DMS114 treated with DMSO at 0.1 percent for 48 hours (cell line): ENCODE results near the gene DDAH2.

Source experiments
- DNase-seq: peaks from one replicate; lab custom pipeline; 2025; ENCODE audit not compliant: unreplicated experiment; lab: John Stamatoyannopoulos, UW

The DDAH2 gene, protein sequence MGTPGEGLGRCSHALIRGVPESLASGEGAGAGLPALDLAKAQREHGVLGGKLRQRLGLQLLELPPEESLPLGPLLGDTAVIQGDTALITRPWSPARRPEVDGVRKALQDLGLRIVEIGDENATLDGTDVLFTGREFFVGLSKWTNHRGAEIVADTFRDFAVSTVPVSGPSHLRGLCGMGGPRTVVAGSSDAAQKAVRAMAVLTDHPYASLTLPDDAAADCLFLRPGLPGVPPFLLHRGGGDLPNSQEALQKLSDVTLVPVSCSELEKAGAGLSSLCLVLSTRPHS

DNA sequence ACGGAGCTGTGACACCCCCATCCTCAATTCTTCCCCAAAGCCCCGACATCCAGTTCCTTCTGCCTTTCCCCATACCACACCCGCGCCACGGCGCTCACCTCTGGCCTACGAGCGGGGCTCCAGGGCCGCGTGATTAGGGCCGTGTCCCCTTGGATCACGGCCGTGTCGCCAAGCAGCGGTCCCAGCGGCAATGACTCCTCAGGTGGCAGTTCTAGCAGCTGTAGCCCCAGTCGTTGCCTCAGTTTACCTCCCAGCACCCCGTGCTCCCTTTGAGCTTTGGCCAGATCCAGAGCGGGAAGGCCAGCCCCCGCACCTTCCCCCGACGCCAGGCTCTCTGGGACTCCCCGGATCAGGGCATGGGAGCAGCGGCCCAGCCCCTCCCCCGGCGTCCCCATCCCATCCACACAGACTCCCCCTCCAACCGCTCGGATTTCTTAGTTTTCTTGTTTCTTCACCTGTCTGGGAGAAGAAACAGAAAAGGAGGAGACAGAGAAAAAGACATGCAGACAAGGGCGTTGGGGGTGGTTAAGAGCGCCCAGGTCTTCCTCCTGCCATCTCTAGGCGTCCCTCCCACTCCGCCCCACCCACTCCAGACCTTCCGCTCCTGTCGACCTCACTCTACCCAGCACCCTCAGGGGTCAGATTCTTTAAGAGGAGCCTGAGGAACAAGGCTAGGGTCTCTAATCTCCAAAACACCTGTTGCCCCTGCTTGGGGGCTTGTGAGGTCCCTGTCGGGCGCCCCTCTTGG lies at the start of gene DDAH2:
DDAH2 (minus strand) TSS at position 533 of the 748 bp plus-strand sequence; CDS start at position 395, 138 bp downstream.
- no peak for DNase-seq

DNA sequence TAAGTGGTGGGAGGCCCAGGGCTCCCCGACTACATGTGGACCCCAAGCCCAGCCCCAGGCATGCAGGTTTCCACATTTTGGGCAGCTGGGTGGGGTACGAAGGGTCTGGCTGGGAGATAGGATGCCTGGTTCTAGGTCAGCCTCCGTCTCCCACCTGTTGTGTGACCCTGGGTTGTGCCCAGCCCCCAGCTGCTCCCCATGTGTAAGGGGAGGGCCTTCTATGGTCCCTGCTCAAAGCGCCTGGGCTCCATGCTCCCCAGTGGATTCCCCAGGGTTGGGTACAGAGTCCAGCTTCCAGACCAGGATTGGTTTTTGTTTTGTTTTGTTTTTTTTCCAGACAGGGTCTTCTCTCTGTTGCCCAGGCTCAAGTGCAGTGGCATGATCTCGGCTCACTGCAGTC lies 49.1 kb upstream of the DDAH2 start:
- DNase-seq: no peak

DNA sequence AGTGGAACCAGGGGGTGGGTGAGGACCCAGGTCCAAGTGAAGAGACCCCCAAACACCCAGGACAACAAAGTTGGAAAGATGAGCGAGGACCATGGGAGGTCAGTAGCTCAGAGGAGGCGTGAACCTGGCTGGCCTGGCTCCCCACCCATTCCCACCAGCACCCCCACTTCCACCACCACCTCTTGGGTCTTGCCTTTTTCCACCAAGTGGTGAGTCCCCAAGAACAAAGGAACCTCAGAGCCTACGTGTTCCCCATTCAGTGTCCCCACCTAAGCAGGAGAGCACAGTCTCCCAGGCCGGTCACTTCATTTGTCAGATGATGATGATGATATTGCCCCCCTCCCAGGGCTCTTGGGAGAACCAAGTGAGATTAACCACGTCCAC lies 48.6 kb upstream of the DDAH2 start:
- no peak for DNase-seq

DNA sequence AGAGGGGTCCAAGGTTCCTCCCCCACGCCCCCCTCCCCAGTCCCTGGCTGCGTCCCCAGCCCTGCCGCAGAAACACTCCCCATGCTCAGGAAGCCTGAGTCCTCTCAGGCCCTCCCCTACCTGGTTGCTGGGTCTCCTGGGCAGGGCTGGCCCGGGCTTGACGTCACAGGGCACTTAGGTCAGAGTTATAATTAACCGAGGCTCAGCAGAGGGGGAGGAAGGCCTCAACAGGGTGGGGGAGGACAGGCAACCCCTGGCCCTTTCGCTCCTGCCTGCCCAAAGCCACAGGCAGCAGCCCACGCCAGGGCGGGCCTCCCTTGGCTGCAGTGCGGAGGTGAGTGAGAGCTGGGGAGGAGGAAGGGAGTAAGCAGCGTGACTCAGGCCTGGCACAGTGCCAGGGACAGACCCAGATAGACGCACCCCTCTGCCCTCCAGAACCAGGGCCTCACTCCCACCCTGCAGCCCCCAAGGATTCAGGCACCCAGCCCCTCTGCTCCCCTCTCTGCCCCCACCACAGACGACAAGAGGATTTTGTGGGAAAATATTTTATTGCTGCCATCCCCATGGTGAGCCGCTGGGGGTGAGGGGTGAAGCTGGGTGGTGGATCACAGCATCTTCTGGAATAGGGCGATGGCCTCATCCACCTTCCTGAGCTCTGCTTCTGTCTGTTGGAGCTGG lies 48.0 kb upstream of the DDAH2 start, which contains the start of gene VWA7:
VWA7 (minus strand) TSS at position 340 of the 678 bp plus-strand sequence. CDS start 549 bp downstream, outside the sequence.
- DNase-seq: no peak

DNA sequence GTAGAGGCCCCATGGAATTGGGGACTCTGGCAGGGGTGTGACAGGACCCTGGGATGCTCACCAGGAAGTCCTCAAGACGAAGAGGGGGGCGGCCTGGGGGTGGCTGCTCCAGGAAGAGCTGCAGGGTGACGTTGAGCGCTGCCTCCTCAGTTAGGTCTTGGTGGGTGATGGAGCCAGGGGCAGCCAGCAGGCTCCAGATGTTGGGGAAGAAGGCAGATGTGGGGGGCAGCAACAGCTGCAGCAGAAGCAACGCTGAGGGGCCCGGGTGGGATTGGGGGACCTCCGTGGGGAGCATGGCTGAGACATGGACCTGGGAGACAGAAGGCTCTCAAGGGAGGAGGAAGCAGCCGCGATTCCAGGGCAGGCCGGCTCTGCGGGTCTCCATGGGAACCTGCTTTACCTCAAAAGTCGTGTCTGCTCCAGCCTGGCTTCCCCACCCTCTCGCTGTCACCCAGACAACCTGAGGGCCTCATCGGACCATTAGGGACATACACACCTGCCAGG lies 47.4 kb upstream of the DDAH2 start:
- DNase-seq: no peak

DNA sequence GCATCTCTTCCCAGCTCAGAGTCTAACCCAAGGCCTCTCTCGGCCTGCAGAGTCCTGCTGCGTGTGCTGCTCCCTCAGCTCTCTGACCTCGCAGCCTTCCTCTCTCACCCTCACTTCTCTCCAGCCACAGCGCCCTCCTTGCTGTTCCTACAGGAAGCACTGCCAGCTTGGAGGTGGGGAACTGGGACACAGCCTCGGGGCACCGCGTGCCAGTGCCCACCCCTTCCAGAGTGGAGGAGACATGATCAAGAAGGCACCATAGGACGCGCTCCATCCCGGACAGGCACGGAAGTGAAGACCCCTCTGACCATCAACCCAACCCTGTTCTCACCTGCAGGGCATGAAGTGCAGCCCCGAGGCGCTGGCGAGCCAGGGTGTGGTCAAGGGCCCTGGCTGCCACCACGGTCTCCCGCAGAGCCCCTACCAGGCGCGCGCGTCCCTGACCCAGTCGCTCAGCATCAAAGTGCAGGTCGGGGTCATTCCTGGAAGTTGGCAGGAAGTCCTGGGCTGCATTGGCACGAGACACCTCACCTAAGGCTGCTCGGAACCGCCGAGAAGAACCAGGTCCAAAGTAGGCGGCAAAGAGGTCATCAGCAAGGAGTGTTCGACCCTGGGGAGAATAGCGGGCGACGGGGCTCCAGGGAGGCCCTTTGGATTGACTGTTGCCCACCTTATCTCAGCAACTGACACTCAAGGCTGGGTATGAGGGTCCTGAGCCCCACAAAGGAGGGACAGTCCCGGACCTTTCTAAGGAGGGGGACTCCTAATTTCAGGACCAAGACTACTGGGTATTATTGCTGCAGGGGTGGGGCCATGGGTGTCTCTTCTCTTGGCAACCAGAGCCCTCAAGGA lies 46.8 kb upstream of the DDAH2 start:
- no peak for DNase-seq

DNA sequence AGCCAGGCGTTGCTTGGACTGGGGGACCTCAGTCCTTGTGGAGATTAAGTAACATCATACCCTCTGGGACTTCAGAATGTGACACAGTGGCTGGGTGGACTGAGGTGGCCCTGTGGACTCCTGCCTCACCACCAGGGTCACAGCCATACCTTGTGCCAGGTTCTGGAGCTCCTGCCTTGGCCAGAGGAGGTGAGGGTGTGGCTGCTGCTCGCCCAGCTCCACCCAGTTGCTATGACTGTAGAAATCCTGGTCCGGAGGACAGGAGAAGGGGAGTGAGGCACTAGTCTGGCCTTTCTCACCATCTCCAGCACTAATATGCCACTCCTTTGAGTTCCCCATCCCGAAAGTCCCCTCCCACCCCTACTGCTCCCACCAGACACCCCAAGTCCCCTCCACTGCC lies 46.1 kb upstream of the DDAH2 start:
- DNase-seq: no peak

DNA sequence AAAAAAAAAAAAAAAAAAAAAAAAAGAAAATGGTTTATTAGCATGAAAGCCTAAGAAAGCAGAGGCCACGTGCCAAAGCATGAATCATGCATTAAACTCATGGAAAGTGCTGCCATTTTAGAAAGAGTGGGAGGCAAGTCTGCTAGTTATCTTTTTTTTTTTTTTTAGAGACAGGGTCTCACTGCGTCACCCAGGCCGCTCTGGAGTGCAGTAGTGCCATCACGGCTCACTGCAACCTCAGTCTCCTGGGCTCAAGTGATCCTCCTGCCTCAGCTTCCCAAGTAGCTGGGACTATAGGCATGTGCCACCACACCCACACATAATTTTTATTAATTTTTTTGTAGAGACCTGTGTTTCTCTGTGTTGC lies 42.9 kb upstream of the DDAH2 start:
- no peak for DNase-seq

DNA sequence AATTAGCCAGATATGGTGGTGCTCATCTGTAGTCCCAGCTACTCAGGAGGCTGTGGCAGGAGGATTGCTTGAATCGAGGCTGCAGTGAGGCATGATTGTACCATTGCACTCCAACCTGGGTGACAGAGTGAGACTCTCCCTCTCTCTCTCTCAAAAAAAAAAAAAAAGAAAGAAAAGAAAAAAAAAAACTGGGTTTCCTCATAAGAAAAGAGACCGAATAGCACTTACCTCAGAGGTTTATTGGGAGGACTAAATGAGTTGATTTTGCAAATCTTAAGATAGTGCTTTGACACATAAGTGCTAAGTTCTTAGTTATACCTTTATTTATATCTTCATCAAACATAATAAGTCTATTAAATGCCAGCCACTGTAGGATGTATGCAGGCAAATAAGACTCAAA lies 41.8 kb upstream of the DDAH2 start:
- no peak for DNase-seq

DNA sequence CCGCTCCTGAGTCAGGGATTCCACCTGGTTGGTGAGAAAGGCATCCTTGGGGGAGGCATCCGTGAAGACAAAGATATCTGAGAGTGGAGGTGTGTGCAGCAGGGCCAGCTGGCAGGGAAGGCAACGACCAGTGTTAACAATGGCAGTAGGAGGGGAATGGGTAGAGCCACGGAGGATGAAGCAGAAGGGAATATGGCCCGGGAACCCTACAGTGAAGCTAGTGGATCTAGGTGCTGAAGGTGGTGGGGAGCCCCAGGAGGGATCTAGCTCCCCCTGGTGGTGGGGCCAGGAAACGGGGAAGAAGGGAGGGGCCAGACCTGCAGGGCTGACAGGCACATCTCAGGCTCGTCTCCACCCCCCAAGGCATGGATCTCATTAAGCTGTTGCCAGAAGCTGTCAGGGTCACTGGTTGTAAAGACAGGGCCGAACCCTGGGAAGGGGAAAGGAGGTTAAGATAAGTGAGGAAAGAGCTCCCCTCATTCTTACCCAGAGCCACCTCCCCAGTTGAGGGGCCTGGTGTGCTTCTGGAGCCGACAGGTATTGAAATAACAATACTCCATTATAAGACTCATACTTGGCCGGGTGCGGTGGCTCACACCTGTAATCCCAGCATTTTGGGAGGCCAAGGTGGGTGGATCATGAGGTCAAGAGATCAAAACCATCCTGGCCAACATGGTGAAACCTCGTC lies 40.7 kb upstream of the DDAH2 start:
- DNase-seq: peak; percentile 56

DNA sequence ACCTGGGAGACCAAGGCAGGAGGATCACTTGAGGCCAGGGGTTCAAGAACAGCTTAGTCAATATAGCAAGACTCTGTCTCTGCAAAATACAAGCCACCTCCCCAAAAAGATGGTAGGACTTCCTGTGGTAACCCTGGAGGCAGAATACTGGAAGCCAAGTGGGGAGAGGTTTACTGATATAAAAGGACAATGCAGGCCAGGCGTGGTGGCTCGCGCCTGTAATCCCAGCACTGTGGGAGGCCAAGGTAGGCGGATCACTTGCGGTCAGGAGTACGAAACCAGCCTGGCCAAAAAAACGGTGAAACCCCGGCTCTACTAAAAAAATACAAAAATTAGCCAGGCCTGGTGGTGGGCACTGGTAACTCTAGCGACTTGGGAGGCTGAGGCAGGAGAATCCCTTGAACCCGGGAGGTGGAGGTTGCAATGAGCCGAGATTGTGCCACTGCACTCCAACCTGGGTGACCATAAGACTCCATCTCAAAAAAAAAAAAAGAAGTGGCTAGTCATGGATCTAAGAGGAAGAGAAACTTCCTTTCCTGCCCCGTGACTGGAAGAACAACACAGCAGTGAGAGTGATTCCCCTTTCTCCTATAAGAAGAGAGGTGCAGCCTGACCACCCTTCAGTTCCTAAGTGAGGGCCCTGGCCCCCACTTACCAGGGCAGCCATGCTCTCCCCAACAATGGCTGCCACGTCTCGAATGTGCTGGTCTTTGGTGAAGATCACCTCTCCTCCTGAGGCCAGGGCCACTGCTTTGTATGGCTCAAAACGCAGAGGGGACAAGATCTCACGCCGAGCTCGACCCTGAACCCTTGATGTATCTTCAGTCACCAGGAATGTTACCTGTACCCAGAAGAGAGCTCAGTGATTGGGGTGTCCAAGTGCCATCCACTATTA lies 39.5 kb upstream of the DDAH2 start:
- DNase-seq: no peak

DNA sequence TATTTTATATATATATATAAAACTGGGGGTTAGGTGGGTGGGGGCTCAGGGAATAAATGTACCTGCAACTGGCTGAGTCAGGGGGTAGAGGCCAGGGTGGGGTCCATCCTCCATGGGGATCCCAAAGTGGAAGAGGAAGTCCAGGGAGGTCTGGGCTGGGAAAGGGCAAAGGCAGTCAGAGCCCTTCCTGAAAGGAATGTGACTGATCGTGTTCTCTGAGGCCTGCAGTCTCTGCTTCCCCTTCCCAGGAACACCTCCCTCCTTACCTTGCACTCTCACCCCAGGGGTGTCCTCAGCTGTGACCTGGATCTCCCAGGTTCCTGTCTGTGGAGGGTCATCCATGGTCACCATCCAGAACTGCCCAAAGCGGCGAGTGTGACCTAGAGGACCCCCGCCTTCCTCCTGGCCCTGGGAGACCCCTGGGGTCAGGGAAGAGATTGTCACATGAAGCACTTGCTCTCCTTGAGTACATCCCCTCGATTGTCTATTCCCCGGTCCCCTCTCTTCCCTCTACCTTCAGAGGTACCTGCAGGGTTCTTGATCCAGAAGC lies 38.1 kb upstream of the DDAH2 start:
- no peak for DNase-seq

DNA sequence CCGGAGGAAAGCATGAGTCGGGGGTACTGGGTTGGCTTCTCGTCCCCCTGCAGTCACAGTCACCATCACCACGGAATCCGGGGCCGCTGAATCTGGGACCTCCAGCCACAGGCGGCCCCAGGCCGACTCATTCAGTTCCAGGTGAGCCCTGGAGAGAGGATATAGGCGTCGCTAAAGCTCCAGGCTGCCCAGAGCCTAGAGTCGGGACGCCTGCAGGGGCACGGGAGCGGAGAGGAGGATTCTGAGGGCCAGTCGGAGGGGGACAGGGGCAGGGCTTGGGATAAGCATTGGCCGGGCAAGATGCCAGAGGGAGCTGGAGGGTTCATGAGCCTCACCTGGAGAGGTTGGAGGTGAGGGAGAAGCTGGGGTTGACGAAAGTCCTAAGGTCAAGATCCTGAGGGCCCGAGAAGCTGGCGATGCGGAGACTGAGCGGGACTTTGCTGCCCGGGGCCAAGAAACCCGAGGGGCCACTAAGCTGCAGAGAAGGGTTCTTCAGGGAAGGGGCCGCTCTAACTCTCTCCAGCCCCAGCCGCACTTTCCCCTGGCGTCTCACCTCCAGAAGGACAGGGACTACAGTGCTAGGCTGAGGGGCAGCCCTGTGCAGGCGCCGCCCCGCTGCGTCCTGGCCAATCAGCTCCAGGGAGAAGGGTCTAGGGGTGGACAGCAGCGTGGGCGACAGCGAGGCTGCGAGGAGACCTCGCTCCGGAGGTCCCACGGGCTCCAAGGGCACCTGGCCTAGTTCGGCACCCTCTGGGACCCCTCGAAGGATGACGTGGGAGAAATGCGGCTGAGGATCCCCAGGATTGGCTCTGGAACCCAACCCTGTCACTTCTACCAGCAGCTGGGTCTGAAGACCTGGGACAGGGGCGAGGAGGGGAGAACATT lies 37.1 kb upstream of the DDAH2 start:
- no peak for DNase-seq

DNA sequence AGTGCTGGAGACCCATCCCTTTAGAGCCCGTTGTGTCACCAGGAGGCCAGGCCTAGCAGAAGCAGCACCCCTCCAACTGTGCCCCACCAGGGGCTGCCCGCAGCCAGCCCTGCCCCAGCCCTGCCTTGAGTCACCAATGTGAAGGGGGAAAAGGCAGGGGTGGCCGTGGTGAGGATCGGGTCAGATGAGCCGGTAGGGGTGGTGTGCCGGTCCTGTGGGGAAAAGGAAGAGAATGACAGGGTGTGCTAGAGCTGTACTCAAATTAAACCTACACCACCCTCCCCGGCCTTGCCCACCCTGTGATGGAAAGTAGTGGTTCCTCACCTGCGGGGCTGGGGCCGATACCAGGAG lies 36.4 kb upstream of the DDAH2 start:
- DNase-seq: no peak

DNA sequence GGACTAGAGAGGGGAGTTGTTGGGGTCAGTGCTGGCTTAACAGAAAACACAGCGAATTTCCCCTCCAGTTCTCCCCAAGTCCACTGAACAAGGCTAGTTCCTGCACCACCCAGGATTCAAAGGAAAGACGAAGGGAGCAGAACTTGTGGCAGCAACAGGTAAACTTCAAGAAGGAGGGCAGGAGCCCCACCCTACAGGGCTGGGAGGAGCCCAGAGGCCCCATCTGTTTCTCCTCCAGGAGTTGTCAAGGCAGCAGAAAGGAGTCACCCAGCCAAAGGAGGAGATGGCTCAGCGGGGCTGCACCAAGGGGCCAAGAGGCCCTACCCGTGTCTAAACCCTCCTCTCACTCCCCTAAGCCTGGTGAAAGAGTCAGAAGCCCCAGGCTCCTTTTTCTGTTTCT lies 35.1 kb upstream of the DDAH2 start:
- DNase-seq: no peak

DNA sequence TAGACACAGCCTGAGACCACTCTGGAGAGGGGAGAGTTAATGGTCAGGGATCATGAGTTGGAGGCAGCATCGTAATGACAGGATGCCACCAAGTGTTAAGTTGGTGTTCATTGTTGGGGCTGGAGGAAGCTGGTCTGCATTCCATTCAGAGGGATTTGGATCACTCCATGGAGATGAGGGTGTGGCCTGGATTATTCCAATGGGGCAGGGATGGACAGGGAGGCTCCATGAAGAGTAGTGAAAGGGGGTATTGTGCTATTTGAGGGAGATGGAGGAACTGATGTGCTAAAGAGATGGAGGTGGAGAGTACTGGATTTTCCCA lies 34.5 kb upstream of the DDAH2 start:
- DNase-seq: no peak

DNA sequence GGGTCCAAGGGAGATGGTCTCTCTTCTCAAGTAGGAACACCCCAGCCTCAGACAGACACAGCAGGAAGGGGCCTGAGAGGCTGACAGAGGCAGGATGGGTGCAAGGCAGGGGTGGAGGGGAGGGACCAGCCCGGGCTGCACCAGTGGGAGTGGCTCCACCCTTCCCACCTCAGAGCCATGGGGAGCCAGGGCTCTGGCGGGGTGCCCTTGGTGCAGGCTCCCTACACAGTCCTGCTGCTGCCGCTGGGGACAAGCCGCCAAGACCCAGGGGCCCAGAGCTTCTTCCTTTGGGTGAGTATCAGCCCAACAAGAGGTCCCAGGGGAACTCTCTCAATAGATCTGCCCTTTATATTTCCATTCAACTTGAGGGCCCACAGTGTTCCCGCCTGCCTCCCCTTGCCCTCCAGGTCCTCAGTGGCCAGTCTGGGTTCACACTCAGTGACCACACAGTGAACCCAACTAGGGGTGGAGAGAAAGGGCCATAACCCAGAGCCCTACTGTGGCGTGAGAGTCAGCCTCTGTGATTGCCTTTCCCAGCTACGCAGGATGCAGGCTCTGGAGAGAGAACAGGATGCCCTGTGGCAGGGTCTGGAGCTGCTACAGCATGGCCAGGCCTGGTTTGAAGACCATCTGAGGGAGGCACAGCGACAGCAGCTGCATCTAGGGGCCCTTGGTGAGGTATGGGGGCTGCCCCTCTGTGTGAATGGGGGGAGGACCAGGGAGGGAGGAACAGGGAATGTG lies 33.9 kb upstream of the DDAH2 start:
- DNase-seq: no peak

DNA sequence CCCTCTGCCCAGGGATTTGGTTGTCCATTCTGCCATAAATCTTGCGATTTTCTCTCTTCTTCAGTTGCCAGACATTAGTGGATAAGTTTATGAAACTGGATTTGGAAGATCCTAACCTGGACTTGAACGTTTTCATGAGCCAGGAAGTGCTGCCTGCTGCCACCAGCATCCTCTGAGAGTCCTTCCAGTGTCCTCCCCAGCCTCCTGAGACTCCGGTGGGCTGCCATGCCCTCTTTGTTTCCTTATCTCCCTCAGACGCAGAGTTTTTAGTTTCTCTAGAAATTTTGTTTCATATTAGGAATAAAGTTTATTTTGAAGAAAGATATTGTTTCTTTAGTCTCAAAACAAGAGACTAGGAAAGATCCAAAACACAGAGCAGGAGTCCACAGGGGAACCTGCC lies 33.3 kb upstream of the DDAH2 start, which contains the start of gene SAPCD1:
SAPCD1 (plus strand) TSS at position 301 of the 400 bp plus-strand sequence. CDS start 399 bp downstream, outside the sequence.
- no peak for DNase-seq
